ENCODE measurements around the gene CCR5AS.
A peak's percentile ranks its signal among the peaks of the same experiment; 100 is the strongest.

The CCR5AS gene

GRCh38 chr3:46375218-46375617 lies 31.6 kb downstream of the CCR5AS start:
- no peak for DNase-seq

GRCh38 chr3:46374755-46375154 lies 32.1 kb downstream of the CCR5AS start:
- DNase-seq, result no peak

DNA sequence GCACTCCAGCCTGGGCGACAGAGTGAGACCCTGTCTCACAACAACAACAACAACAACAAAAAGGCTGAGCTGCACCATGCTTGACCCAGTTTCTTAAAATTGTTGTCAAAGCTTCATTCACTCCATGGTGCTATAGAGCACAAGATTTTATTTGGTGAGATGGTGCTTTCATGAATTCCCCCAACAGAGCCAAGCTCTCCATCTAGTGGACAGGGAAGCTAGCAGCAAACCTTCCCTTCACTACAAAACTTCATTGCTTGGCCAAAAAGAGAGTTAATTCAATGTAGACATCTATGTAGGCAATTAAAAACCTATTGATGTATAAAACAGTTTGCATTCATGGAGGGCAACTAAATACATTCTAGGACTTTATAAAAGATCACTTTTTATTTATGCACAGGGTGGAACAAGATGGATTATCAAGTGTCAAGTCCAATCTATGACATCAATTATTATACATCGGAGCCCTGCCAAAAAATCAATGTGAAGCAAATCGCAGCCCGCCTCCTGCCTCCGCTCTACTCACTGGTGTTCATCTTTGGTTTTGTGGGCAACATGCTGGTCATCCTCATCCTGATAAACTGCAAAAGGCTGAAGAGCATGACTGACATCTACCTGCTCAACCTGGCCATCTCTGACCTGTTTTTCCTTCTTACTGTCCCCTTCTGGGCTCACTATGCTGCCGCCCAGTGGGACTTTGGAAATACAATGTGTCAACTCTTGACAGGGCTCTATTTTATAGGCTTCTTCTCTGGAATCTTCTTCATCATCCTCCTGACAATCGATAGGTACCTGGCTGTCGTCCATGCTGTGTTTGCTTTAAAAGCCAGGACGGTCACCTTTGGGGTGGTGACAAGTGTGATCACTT lies 34.1 kb downstream of the CCR5AS start:
- DNase-seq, result peak in 1 of 2 donors; percentile 52

DNA sequence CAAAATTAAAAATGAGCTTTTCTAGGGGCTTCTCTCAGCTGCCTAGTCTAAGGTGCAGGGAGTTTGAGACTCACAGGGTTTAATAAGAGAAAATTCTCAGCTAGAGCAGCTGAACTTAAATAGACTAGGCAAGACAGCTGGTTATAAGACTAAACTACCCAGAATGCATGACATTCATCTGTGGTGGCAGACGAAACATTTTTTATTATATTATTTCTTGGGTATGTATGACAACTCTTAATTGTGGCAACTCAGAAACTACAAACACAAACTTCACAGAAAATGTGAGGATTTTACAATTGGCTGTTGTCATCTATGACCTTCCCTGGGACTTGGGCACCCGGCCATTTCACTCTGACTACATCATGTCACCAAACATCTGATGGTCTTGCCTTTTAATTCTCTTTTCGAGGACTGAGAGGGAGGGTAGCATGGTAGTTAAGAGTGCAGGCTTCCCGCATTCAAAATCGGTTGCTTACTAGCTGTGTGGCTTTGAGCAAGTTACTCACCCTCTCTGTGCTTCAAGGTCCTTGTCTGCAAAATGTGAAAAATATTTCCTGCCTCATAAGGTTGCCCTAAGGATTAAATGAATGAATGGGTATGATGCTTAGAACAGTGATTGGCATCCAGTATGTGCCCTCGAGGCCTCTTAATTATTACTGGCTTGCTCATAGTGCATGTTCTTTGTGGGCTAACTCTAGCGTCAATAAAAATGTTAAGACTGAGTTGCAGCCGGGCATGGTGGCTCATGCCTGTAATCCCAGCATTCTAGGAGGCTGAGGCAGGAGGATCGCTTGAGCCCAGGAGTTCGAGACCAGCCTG lies 35.1 kb downstream of the CCR5AS start:
- no peak for DNase-seq

DNA sequence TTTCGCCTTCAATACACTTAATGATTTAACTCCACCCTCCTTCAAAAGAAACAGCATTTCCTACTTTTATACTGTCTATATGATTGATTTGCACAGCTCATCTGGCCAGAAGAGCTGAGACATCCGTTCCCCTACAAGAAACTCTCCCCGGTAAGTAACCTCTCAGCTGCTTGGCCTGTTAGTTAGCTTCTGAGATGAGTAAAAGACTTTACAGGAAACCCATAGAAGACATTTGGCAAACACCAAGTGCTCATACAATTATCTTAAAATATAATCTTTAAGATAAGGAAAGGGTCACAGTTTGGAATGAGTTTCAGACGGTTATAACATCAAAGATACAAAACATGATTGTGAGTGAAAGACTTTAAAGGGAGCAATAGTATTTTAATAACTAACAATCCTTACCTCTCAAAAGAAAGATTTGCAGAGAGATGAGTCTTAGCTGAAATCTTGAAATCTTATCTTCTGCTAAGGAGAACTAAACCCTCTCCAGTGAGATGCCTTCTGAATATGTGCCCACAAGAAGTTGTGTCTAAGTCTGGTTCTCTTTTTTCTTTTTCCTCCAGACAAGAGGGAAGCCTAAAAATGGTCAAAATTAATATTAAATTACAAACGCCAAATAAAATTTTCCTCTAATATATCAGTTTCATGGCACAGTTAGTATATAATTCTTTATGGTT lies 35.9 kb downstream of the CCR5AS start, which contains the start of gene CCR5:
Gene CCR5, plus strand, starts transcription at position 108 of the 680 bp plus-strand sequence. CDS start 1,957 bp downstream, outside the sequence.
- DNase-seq, result peak in 1 of 2 donors; percentile 77

GRCh38 chr3:46369675-46370132 lies 37.2 kb downstream of the CCR5AS start:
- no peak for DNase-seq

DNA sequence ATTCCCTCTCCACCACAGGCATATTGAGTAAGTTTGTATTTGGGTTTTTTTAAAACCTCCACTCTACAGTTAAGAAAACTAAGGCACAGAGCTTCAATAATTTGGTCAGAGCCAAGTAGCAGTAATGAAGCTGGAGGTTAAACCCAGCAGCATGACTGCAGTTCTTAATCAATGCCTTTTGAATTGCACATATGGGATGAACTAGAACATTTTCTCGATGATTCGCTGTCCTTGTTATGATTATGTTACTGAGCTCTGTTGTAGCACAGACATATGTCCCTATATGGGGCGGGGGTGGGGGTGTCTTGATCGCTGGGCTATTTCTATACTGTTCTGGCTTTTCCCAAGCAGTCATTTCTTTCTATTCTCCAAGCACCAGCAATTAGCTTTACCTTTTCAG lies 37.7 kb downstream of the CCR5AS start:
- DNase-seq, result no peak

GRCh38 chr3:46368569-46368968 lies 38.3 kb downstream of the CCR5AS start:
- DNase-seq, result peak in 1 of 2 donors; percentile 44

DNA sequence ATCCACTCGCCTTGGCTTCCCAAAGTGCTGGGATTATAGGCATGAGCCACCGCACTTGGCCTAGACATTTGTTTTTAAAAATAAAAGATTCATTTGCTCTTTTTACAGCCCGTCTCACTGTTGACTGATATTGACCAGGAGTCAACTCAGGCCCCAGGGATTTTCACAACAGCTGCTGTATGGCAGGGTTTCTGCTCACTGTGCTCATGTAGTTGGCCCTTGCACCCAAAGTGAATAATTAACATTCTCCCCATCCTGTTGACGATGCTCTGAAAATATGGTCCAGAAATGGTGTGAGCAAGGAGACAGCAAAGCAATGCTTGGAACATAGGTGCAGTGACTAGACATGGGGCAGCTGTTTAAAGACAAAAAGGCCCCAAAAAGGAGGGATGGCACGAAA lies 39.1 kb downstream of the CCR5AS start:
- no peak for DNase-seq

- DNase-seq, result no peak
Measured at GRCh38 chr3:46365737-46366524, 40.9 kb downstream of the CCR5AS start.

DNA sequence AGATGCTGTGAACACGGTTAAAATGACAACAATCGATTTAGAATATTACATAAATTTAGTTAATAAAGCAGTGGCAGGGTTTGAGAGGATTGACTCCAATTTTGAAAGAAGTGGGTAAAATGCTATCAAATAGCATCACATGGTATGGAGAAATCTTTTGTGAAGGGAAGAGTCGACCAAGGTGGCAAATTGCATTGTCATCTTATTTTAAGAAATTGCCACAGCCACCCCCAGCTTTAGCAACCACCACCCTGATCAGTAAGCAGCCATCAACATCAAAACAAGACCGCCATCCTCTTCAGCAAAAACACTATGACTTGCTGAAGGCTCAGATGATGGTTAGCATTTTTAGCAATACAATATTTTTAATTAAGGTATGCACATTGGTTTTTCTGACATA lies 41.8 kb downstream of the CCR5AS start:
- no peak for DNase-seq

GRCh38 chr3:46361408-46362283 lies 45.2 kb downstream of the CCR5AS start:
- peak in 1 of 2 donors; percentile 87 for DNase-seq

GRCh38 chr3:46360907-46361306 lies 46.0 kb downstream of the CCR5AS start:
- DNase-seq, result no peak

GRCh38 chr3:46359733-46360493 lies 47.0 kb downstream of the CCR5AS start:
- DNase-seq, result peak in 1 of 2 donors; percentile 80

DNA sequence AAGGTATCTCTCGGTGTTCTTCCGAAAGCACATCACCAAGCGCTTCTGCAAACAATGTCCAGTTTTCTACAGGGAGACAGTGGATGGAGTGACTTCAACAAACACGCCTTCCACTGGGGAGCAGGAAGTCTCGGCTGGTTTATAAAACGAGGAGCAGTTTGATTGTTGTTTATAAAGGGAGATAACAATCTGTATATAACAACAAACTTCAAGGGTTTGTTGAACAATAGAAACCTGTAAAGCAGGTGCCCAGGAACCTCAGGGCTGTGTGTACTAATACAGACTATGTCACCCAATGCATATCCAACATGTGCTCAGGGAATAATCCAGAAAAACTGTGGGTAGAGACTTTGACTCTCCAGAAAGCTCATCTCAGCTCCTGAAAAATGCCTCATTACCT lies 48.4 kb downstream of the CCR5AS start:
- DNase-seq, result no peak

DNA sequence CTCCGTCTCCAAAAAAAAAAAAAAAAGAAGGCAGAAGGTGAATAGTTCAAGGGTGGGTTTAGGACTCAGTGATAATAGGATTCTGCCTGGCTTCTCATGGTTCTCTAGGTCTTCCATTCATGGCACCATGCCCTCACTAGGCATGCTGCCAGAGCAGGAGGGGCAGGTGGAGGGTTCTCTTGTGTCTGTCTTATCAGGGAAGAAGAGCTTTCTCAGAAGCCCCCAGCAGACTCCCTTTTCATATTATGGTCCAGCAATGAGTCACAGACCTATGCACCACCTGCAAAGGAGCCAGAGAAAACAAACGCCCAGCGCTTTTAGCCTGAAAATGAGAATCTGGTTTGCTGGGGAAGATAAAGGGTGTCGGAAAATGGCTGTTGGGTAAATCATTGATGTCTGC lies 50.0 kb downstream of the CCR5AS start:
- no peak for DNase-seq

GRCh38 chr3:46356276-46356675 lies 50.6 kb downstream of the CCR5AS start:
- no peak for DNase-seq

GRCh38 chr3:46354984-46355383 lies 51.9 kb downstream of the CCR5AS start:
- no peak for DNase-seq

- no peak for DNase-seq
Measured at GRCh38 chr3:46354478-46354877, 52.4 kb downstream of the CCR5AS start.

DNA sequence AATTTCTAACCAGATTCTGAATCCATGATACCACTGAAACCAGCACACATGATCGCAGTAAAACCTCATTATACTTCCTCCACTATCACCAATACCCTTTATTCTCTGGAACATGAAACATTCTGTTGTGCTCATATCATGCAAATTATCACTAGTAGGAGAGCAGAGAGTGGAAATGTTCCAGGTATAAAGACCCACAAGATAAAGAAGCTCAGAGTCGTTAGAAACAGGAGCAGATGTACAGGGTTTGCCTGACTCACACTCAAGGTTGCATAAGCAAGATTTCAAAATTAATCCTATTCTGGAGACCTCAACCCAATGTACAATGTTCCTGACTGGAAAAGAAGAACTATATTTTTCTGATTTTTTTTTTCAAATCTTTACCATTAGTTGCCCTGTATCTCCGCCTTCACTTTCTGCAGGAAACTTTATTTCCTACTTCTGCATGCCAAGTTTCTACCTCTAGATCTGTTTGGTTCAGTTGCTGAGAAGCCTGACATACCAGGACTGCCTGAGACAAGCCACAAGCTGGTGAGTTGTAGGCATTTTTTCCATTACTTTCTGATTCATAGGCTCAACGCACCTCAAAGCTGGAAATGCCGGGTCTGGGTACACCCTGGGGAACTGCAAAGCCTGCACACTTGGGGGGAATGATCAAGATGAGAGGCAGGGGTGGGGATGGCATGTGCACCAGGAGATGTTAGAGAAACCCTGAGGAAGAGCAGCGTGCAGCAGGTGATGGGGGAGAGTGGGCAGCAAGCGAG lies 53.0 kb downstream of the CCR5AS start, which contains the start of gene CCR2:
Gene CCR2, plus strand, starts transcription at position 465 of the 764 bp plus-strand sequence. CDS start 3,417 bp downstream, outside the sequence.
- peak in 1 of 2 donors; percentile 57 for DNase-seq
